HG03558 (cell line): ENCODE results near the gene RNF208.
"Not testable (repeated sequence)": the region's sequence is repeated elsewhere in the genome, so short reads cannot be mapped to it uniquely, and the experiment has no call there.

ENCODE experiments used
- ATAC-seq: cut with Tn5 transposase; IDR thresholded peaks from one replicate; pipeline ENCODE4 v1.9.1; 2021; ENCODE audit warnings: moderate number of reproducible peaks; ENCODE audit not compliant: unreplicated experiment; ENCODE audit errors: extremely low read depth

RNF208 gene

DNA sequence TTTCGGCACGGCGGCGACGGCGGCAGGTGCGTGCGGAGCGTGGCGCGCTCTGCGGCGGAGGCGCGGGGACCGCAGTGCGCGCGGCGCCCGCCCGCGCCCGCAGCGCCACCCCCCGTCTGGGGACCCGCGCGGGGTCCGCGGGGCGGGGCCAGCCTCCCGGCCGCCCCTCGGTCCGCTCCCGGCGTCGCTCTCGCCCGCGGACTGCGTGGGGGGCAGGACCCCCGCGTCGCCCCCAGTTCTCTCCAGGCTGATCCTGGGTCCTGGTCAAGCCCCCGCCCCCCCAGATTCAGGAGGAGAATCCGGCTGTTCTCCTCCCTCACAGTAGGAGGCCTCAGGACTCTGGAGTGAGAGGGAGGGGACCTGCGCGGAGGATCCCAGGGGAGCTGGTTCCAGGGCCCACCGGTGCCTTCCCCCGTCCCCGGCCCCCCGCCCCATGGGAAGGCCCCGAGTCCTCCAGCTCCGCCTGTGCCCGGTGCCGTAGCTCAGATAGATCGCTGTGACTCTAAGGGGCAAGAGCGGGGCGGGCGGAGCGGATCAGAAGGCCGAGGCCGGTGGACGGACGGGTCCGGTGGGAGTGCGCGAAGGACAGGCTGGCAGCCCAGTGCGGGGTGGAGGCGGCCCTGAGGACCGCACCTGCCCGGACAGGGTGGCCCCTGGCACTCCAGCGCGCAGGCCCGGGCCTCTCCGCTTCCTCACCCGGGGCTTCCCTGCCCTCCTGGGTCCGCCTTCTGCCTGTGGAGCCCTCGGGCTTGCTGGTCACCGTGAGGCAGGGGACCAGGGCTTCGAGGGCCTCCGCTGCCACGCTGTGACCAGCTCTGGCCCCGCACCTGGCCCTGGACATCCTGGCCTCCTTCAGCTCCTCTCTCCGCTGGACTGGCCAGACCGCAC lies at the start of gene RNF208:
TSS of gene RNF208 (minus strand) at position 51 of the 888 bp plus-strand sequence. CDS start 1,028 bp downstream, outside the sequence.
- ATAC-seq: no peak

DNA sequence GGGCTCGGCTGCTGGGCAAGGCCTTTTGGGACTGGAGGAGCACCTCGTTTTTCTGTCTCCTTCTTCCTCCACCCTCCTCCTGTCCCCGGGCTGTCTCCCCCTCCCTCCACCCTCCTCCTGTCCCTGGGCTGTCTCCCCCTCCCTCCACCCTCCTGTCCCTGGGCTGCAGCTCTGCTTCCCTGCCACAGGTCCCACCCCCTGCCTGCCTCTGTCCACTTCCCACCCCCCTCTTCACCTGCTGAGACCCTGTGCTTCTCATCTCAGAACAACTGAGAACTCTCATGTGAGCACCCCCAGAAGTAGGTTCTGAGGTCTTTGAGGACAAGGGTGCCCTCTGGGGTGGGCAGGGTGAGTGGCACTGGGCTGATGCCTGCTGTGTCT lies 49.6 kb upstream of the RNF208 start:
- no peak for ATAC-seq

GRCh38 chr9:137270929-137271695 lies 49.1 kb upstream of the RNF208 start:
- no peak for ATAC-seq

DNA sequence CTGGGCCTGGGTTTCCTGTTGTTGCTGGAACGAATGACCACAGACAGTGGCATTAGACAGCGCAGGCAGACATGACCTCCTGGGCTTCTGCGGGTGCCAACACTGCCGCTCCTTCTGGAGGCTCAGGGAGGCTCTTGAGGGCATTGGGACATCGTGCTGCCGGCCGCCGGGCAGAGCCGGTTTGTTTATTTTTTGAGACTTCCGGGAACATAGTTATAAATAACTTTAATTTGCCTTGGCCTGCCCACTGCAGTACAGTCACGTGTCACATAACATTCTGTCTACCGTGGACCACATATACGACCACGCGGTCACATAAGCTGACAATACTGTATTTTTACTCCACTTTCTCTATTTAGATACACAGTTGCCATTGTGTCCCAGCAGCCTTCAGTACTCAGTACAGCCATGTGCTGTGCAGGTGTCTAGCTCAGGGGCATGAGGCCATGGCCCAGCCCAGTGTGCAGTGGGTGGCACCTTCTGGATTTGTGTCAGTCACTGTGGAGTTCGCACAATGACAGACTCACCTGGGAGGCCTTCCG lies 47.3 kb upstream of the RNF208 start:
- no peak for ATAC-seq

GRCh38 chr9:137268538-137269201 lies 46.6 kb upstream of the RNF208 start:
- no peak for ATAC-seq

GRCh38 chr9:137267933-137268355 lies 45.9 kb upstream of the RNF208 start:
- no peak for ATAC-seq

- ATAC-seq: no peak
These were observed 44.8 kb upstream of the RNF208 start for GRCh38 chr9:137266585-137267453.

GRCh38 chr9:137266162-137266527 lies 44.1 kb upstream of the RNF208 start:
- no peak for ATAC-seq

GRCh38 chr9:137265496-137266161 lies 43.6 kb upstream of the RNF208 start:
- no peak for ATAC-seq

- ATAC-seq: no peak
These were observed 42.0 kb upstream of the RNF208 start for GRCh38 chr9:137264067-137264466.

DNA sequence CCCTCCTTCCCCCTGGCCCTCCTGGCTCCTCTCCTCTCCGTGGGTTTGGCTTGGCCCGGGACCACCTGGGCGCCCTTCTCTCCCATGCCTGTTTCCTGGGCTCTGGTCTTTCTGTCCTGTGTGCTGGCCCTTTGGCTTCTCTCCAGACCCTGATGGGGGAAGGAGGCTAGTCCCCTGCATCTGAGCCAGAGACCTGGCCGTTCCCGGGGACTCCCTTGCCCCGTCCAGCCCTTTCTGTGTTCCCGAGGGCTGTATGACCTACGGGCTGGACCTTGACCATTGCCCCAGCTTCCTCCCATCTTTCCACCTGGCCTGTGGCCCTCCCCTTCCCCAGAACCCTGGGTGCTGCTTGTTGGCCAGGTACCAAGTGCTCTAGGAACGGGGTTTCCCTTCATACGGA lies 41.5 kb upstream of the RNF208 start:
- no peak for ATAC-seq

DNA sequence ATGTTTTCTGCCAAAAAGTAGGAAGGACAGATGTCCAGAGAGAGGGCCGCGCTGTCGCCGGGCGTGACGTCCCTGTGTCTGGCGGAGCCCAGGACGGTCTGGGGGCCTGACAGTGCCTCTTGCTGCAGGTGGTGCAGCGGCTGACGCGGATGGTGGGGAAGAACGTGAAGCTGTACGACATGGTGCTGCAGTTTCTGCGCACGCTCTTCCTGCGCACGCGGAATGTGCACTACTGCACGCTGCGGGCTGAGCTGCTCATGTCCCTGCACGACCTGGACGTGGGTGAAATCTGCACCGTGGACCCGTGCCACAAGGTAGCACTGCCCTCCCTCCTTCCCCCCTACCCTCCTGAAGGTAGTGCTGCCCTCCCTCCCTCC lies 40.9 kb upstream of the RNF208 start:
- no peak for ATAC-seq

- ATAC-seq: not testable (repeated sequence)
These were observed 40.3 kb upstream of the RNF208 start for GRCh38 chr9:137262173-137262908.

- no peak for ATAC-seq
These were observed 34.8 kb upstream of the RNF208 start for GRCh38 chr9:137256856-137257255.

DNA sequence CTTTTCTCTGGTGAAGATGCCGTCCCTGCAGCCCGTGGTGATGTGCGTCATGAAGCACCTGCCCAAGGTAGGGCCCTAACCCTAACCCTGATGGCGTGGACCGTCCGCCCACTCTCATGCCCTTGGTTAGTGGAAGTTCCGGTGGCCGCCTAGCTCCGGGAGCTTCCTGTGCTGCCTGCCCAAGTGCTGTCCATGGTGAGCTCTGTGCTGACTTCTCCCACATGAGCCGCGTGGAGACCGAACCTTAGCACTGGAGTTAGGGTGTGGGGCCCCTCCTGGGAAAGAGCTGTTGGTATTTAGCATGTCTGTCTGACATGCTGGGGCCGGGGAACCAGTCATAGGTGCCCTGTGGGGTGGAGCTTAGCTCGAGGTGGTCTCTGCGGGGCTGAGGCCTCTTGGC lies 34.3 kb upstream of the RNF208 start:
- no peak for ATAC-seq

- ATAC-seq: no peak
These were observed 33.5 kb upstream of the RNF208 start for GRCh38 chr9:137255448-137256114.

GRCh38 chr9:137254624-137255447 lies 32.8 kb upstream of the RNF208 start, which contains the start of gene NELFB:
TSS of gene NELFB (plus strand) at chr9:137255327.
- peak; percentile 39 for ATAC-seq
